ENCODE results near the gene FCRL4. TPM values are rescaled to one million over a fixed set of nuclear protein-coding genes. Genes with fewer than 3 reads are reported as not detected.

Gene FCRL4
- total RNA-seq, 1 experiment from 2014 or later, result not detected

- POLR2A ChIA-PET, result no interaction called here
Observed at GRCh38 chr1:157540160-157540748, 57.6 kb downstream of the FCRL4 start.

GRCh38 chr1:157539568-157539967 lies 58.3 kb downstream of the FCRL4 start:
- no peak overlapping the region for H3K4me3 Mint-ChIP-seq
- peaks cover 6% of the 10 kb centered on the region; the same call in 1 of the 2 replicates for H3K27me3 Mint-ChIP-seq (ENCODE audit: low read depth)
- ATAC-seq (no peak), DNase-seq (ENCODE audit: low spot score) (no peak)
- ChIA-PET CTCF (interaction anchor here (1.2 to 1.9 kb wide), 3 partner anchors 34 to 345 kb away, joined by 4 to 8 read pairs (median 6); no protein-coding TSS in a partner anchor), POLR2A (no interaction called here)
- peaks cover 27% of the 10 kb centered on the region for H3K36me3 Mint-ChIP-seq
- peak overlapping the region; percentile 76 for H3K27ac Mint-ChIP-seq
- H3K4me1 Mint-ChIP-seq, result peaks cover 37% of the 10 kb centered on the region
- no peak for TF ChIP-seq STAT6 (CRISPR knock-in tag; conservative IDR thresholded peaks at IDR 0.05; ENCODE audit: low read depth)
- TF ChIP-seq ZNF425 (CRISPR knock-in tag; conservative IDR thresholded peaks at IDR 0.05), result no peak
- no peak for TF ChIP-seq FOXP1 (CRISPR knock-in tag; IDR thresholded peaks at IDR 0.05; ENCODE audit: borderline replicate concordance)
- no peak for TF ChIP-seq ZNF138 (CRISPR knock-in tag; conservative IDR thresholded peaks at IDR 0.05)
- no peak for TF ChIP-seq PRRX2 (CRISPR knock-in tag; IDR thresholded peaks at IDR 0.05)
- no peak for TF ChIP-seq SMAD3 (CRISPR knock-in tag; IDR thresholded peaks at IDR 0.05; ENCODE audit: borderline replicate concordance)
- TF ChIP-seq NR1H2 (CRISPR knock-in tag; IDR thresholded peaks at IDR 0.05), result no peak
- no peak for TF ChIP-seq MLX (CRISPR knock-in tag; IDR thresholded peaks at IDR 0.05)
- H3K9me3 Mint-ChIP-seq, result peaks cover 38% of the 10 kb centered on the region

More at GRCh38 chr1:157540160-157540748, 57.6 kb downstream of the FCRL4 start:
- ATAC-seq (peak; percentile 82), DNase-seq (ENCODE audit: low spot score) (no peak)
- TF ChIP-seq SMAD4 (CRISPR knock-in tag; IDR thresholded peaks at IDR 0.05), result no peak
- TF ChIP-seq FOXJ3 (CRISPR knock-in tag; IDR thresholded peaks at IDR 0.05; ENCODE audit: borderline replicate concordance), result no peak
- 0 out of 2 replicates have a peak, but pooled peaks have one; percentile 8 for TF ChIP-seq ZNF423 (CRISPR knock-in tag; IDR thresholded peaks at IDR 0.05)
- no peak for TF ChIP-seq ZMAT4 (CRISPR knock-in tag; IDR thresholded peaks at IDR 0.05)
- TF ChIP-seq ZNF121 (CRISPR knock-in tag; IDR thresholded peaks at IDR 0.05), result no peak
- peak overlapping the region; percentile 18 for H3K4me3 Mint-ChIP-seq
- H3K4me1 Mint-ChIP-seq, result peaks cover 41% of the 10 kb centered on the region
- H3K36me3 Mint-ChIP-seq, result peaks cover 27% of the 10 kb centered on the region
- peaks cover 33% of the 10 kb centered on the region for H3K9me3 Mint-ChIP-seq
- H3K27me3 Mint-ChIP-seq (ENCODE audit: low read depth), result peaks cover 6% of the 10 kb centered on the region; the same call in 1 of the 2 replicates
- H3K27ac Mint-ChIP-seq, result peak overlapping the region; percentile 76
- CTCF ChIA-PET, result interaction anchor here (1.2 to 1.9 kb wide), 3 partner anchors 35 to 345 kb away, joined by 4 to 8 read pairs (median 6); no protein-coding TSS in a partner anchor

GRCh38 chr1:157532569-157532968 lies 65.3 kb downstream of the FCRL4 start:
- TF ChIP-seq USF1 (CRISPR knock-in tag; IDR thresholded peaks at IDR 0.05), result no peak
- TF ChIP-seq TP53 (CRISPR knock-in tag; IDR thresholded peaks at IDR 0.05), result no peak
- Mint-ChIP-seq H3K36me3 (peaks cover 15% of the 10 kb centered on the region), H3K4me1 (no peaks in the 10 kb centered on the region), H3K27me3 (ENCODE audit: low read depth) (peaks cover 1% of the 10 kb centered on the region; the same call in 1 of the 2 replicates), H3K4me3 (no peak overlapping the region), H3K27ac (no peak overlapping the region), H3K9me3 (peaks cover 24% of the 10 kb centered on the region)
- ATAC-seq (no peak), DNase-seq (ENCODE audit: low spot score) (no peak)
- CTCF ChIA-PET, result interaction anchor here (1.1 kb wide), 1 partner anchor 27 kb away, joined by 3 read pairs; no protein-coding TSS in a partner anchor
- POLR2A ChIA-PET, result no interaction called here
